HL-60/S4 treated with phorbol 12-myristate 13-acetate at 8.2 ng/mL for 4 days and 3 days (cell line): Measurements from ENCODE around the gene LRRC37A3.
"Not testable (repeated sequence)": the region's sequence is repeated elsewhere in the genome, so short reads cannot be mapped to it uniquely, and the experiment has no call there.

Source experiments
- in situ Hi-C: fragments of 300-500 bp; cut with MboI; formaldehyde crosslinking; loops from 2 replicates; pipeline ENCODE4 v1.15.0; 2022; ENCODE audit warnings: low sequenced_read_pairs

The LRRC37A3 gene

GRCh38 chr17:64919289-64920025 lies at the start of gene LRRC37A3:
Gene LRRC37A3 (minus strand): TSS chr17:64919478. CDS start chr17:64897257, 22,221 bp downstream.
- in situ Hi-C loops, result not testable (repeated sequence)

DNA sequence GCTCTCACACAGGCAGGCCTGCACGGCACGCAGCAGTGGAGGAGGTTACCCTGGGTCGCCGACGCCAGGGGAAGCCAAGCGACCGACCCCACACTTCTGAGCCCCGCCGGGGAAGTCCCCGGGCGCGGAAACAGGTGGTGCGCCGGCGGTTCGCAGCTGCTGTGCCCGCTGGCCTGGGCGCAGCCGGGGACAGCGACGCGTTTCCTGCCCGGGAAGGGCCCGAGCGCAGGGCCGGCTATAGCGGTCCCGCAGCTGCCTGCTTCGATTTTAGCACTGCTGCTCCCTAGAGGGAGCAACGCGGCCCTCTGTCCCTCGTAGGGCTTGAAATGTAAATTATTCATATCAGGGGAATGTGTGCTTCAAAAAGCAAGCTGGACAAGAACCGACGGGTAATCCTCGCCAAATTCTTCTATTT lies 46.6 kb upstream of the LRRC37A3 start:
- in situ Hi-C loops, result loop anchor here (25.0 kb wide), 1 partner anchor 221 kb away; no protein-coding TSS in a partner anchor

GRCh38 chr17:64965256-64965872 lies 46.1 kb upstream of the LRRC37A3 start:
- in situ Hi-C loops, result loop anchor here (25.0 kb wide), 1 partner anchor 222 kb away; no protein-coding TSS in a partner anchor

DNA sequence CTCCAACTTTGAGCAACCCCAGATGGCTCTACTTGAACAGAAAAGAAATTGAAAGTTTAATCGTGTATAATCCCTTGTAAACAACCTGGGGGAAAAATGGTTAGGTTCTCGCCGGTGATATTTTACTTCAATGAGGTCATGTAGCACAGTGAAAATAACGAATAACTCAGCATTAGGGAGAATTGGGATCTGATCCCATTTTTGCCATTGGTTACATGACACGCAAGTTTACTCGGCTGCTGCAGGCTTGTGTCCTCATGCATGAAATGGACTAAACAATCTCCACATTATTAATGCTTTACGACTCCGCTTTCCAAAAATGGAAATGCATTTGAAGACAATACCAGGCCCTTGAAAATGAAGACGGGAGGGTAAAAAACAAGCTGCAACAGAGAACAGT lies 45.5 kb upstream of the LRRC37A3 start:
- in situ Hi-C loops, result loop anchor here (25.0 kb wide), 1 partner anchor 223 kb away; no protein-coding TSS in a partner anchor

DNA sequence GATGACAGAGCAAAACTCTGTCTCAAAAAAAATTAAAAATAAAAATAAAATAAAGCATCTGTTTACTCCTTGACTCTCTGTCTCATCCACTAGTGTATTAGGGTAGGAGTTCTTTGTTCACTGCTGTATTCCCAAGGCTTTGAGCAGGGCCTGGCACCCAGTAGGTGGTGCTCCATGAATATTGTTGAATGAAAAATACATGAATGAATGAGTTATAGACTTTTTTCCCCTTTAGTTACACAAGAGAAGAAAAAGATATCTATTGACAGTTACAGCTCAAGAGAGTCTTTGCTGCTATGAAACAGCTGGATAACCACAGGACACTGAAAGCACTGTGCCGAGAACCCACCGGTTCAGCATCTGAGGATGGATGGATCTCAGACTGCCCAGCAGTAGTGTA lies 44.5 kb upstream of the LRRC37A3 start:
- in situ Hi-C loops, result loop anchor here (25.0 kb wide), 1 partner anchor 223 kb away; no protein-coding TSS in a partner anchor

- in situ Hi-C loops, result loop anchor here (25.0 kb wide), 1 partner anchor 226 kb away; no protein-coding TSS in a partner anchor
These were observed 42.5 kb upstream of the LRRC37A3 start for GRCh38 chr17:64961563-64962378.

DNA sequence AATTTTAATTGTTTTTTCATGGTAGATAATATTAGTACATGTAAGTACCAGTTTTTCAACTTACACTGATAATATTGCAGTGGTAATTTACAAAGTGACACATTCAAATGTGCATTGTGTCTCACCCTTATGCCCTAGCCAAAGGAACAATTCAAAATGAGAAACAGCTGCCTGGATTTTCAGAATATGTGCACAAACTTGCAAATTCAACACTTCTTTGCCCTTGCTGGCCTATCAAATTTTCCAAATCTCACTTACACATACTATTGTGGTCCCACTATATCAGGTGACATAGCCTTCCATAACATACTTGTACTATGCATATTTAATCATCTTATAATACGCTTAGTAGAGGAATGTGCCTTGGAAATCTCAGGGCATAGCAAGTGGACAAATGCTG lies 32.6 kb upstream of the LRRC37A3 start:
- in situ Hi-C loops, result loop anchor here (25.0 kb wide), 1 partner anchor 235 kb away; no protein-coding TSS in a partner anchor

- in situ Hi-C loops, result loop anchor here (25.0 kb wide), 1 partner anchor 236 kb away; no protein-coding TSS in a partner anchor
These were observed 31.6 kb upstream of the LRRC37A3 start for GRCh38 chr17:64950871-64951270.

DNA sequence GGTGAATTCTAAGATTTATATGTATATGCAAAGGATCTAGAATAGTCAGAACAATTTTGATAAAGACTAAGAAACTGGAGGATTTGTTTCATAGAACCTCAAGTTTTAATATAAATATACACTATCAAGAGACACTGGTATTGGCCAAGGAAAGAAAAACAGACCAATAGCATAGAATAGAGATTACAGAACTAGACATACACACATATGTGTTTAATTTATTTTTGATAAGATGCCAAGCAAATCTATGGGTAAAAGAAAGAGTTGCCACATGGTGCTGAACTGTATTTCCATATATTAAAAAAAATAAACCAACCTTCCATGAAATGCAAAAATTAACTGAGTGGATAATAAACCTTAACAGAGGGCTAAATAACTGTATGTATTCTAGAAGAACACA lies 27.9 kb upstream of the LRRC37A3 start:
- in situ Hi-C loops, result no loop called here

GRCh38 chr17:64941761-64942160 lies 22.5 kb upstream of the LRRC37A3 start:
- in situ Hi-C loops, result no loop called here

- in situ Hi-C loops, result no loop called here
These were observed 21.8 kb upstream of the LRRC37A3 start for GRCh38 chr17:64941045-64941444.

DNA sequence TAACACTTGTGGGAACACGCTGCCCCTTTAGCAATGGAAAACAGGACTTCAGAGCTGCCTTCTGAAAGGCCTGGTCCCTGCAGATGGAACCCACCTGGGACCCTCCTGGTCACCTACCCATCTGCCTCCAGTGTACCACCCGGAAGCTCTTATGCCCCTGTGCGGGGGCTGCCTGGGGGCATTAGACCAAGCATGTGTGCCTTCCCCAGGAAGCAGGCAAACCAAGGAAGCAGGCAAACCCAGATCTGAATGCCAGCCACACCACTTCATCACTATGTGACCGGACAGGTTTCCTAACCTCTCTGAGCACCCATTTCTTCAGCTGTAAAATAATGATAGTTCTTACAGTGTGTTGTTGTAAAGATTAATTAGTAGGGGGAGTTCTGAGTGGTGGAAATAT lies 20.8 kb upstream of the LRRC37A3 start:
- in situ Hi-C loops, result no loop called here

DNA sequence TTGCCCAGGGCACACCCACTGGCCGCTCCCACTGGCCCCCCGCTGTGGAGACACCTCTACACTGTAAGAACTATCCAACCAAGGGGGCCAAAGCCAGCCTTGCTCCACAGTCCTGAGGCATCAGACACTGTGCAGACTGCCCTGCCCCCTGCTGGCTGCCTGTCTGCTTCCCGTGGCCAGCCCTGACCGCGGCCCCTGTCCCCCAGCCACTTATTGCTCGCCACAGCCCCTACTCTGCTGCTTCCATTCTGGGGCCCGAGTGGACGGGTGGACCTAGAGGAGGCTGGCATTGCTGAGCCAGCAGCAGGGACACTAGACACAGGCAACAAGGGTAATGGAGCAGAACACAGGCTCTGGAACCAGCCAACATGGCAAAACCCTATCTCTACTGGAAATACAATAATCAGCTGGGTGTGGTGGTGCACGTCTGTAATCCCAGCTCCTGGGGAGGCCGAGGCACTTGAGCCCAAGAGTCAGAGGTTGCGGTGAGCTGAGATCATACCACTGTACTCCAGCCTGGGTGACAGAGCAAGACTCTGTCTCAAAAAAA lies 19.7 kb upstream of the LRRC37A3 start:
- in situ Hi-C loops, result no loop called here

- in situ Hi-C loops, result no loop called here
These were observed 19.0 kb upstream of the LRRC37A3 start for GRCh38 chr17:64938290-64938689.

GRCh38 chr17:64936117-64936516 lies 16.8 kb upstream of the LRRC37A3 start:
- in situ Hi-C loops, result no loop called here

GRCh38 chr17:64934284-64934778 lies 15.1 kb upstream of the LRRC37A3 start:
- in situ Hi-C loops, result not testable (repeated sequence)

GRCh38 chr17:64932850-64933249 lies 13.6 kb upstream of the LRRC37A3 start:
- in situ Hi-C loops, result not testable (repeated sequence)

DNA sequence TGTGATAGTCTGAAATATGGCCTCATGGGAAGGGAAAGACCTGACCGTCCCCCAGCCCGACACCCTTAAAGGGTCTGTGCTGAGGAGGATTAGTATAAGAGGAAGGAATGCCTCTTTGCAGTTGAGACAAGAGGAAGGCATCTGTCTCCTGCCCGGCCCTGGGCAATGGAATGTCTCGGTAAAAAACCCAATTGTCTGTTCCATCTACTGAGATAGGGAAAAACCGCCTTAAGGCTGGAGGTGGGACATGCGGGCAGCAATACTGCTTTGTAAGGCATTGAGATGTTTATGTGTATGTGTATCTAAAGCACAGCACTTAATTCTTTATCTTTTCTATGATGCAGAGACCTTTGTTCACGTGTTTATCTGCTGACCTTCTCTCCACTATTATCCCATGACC lies 11.1 kb upstream of the LRRC37A3 start:
- in situ Hi-C loops, result not testable (repeated sequence)

DNA sequence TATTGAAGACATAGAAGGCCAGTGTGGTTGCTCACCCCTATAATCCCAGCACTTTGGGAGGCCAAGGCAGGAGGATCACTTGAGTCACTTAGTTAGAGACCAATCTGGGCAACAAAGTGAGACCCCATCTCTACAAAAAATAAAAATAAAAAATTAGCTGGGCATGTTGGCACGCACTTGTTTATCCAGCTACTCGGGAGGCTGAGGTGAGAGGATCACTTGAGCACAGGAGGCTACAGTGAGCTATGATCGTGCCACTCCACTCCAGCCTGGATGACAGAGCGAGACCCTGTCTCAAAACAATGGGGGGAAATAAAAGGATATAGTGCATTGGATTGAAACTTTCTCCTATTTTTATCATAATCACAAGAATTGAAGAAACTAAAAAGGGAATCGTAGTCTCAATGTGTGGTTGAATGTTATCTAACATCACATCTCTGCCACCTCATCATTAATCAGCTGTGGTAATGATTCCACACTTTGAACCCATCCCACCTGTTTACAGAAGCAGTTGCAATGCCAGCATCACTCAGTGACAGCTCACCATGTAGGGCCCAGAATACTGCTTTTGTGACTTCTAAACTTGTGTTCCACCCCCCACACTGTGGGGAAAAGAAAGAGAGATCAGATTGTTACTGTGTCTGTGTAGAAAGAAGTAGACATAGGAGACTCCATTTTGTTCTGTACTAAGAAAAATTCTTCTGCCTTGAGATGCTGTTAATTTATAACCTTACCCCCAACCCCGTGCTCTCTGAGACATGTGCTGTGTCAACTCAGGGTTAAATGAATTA lies 10.3 kb upstream of the LRRC37A3 start:
- in situ Hi-C loops, result not testable (repeated sequence)

DNA sequence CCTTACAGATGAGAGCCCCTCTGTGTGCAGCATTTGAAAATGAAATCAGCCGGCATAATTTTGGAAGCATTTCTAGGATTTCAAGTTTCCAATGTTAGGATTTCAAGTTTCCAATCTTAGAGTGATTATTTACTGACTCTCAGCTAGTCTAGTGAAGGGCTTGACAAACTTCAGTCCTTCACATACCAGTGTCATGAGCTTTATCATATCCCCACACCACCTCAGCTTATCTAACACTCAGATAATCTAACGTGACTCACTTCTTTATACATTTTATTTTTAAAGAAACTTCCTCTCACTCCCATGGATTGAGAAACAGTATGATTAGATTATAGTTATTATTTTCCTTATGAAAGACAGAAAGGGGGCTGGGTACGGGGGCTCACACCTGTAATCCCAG lies 9.4 kb upstream of the LRRC37A3 start:
- in situ Hi-C loops, result not testable (repeated sequence)
